Smooth muscle cell of trachea (primary cell): ENCODE data around the gene NOVA1. TPM values are rescaled to one million over a fixed set of nuclear protein-coding genes. Genes with fewer than 3 reads are reported as not detected.

ENCODE experiments used
- total RNA-seq: library from RNA; depleted of rRNA; stranded (reverse); fragments of >200 nt; gene quantifications from 2 replicates; pipeline ENCODE4 v1.2.1, GENCODE V29; 2014

The NOVA1 gene, protein sequence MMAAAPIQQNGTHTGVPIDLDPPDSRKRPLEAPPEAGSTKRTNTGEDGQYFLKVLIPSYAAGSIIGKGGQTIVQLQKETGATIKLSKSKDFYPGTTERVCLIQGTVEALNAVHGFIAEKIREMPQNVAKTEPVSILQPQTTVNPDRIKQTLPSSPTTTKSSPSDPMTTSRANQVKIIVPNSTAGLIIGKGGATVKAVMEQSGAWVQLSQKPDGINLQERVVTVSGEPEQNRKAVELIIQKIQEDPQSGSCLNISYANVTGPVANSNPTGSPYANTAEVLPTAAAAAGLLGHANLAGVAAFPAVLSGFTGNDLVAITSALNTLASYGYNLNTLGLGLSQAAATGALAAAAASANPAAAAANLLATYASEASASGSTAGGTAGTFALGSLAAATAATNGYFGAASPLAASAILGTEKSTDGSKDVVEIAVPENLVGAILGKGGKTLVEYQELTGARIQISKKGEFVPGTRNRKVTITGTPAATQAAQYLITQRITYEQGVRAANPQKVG
- 7.9 and 20.8 TPM in 2 replicates for total RNA-seq

DNA sequence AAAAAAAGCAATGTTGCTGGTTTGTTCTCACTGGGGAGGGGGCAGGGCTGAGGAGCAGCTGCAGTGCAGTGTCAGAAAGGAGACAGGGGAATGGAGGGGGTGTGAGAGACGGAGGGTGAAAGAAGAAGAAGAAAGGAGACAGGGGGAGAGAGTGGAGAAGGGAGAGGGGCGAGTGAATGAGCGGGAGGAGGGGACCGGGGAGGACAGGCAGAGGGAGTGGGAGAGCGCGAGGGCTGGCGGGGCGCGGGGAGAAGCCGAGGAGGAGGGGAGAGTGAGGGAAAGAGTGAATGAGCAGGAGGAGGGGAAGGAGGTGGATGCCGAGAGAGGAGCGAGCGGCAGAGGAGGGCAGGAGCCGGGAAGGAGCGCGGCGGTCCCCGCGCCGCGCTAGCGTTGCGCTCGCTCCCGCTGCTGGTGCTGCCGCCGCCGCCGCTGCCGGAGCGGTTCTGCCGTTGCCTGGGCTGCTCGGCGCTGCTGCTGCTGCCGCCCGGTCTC, at the start of gene NOVA1:
TSS of gene NOVA1 (minus strand) at position 445 of the 492 bp plus-strand sequence. CDS start 597 bp downstream, outside the sequence.

